Cortex of kidney (tissue), 1 donor: ENCODE data around the gene CPAMD8.
"Not testable (repeated sequence)": the region's sequence is repeated elsewhere in the genome, so short reads cannot be mapped to it uniquely, and the experiment has no call there.

Source experiments
- DNase-seq: peaks from one replicate; lab custom pipeline; 2025; lab: John Stamatoyannopoulos, UW

Gene CPAMD8

DNA sequence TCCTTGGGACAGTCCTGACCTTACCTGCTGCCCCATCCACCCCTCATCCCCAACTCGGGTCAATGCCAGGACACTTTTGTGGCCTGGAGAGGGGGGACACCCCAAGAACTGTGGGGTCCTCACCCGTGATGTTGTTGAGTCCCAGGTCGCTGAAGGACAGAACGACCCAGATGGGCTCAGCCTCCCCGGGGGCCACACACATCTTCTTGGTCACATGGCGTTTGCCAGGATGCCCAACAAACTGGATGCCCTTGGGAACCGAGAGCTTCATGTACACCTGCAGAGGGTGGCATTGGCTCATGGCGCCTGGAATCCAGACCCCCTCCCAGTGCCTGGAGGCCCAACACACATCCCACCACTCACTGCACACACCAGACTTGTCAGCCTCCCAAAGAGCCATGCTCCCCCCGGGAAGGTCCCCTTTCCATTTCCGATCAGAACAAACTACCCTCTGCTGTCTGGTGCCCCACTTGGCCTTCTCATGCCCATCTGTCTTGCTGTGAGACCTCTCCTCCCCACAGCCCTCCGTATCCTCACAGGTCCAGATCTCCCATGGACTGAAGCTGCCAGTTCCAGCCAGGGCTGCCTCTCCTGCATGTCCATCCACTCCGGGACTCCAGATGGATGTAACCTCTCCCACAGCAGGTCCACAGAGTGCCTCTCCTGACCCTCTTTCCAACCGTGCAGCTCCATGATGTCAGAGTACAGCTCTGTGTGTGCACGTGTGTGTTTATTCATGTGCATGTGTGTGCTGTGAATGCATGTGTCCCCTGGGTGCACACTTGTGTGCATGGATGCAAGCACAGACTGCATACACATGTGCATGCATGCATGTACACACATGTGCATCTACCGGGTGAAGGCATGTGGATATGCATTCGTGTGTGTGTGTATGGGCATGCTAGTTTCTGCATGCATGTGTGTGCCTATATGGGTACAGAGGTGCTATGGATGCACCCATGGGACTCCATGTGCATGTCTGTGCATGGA, 79.4 kb downstream of the CPAMD8 start:
- DNase-seq: no peak

- no peak for DNase-seq
Observed at GRCh38 chr19:16945762-16946465, 80.7 kb downstream of the CPAMD8 start.

DNA sequence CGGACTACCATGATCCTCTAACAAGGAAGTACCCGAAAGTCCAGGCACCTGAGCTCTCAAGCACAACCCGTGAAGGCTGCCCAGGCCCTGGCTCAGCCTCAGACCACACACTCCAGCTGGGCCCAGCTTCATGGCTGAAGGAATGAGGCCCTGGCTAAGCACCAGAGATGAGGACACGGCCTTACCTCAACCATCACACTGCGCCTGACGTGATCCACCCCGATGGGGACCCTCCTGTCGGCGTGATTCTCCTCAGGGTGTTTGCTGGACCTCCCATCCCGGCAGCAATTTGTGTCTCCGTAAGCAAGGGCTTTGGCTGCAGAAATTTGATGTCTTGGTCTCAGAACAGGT, 81.3 kb downstream of the CPAMD8 start:
- no peak for DNase-seq

- DNase-seq: no peak
Observed at GRCh38 chr19:16944626-16945363, 81.8 kb downstream of the CPAMD8 start.

- no peak for DNase-seq
Observed at GRCh38 chr19:16943942-16944625, 82.5 kb downstream of the CPAMD8 start.

DNA sequence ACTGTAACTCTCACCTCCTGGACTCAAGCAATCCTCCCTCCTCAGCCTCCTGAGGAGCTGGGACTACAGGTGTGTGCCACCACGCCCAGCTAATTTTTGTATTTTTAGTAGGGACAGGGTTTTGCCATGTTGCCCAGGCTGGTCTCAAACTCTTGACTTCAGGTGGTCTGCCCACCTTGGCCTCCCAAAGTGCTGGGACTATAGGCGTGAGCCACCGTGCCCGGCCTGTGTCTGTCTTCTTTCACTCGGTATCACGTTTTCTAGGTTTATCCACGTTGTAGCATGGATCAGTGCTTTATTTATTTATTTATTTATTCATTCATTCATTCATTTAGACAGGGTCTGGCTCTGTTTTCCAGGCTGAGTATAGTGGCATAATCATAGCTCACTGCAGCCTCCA, 83.5 kb downstream of the CPAMD8 start:
- DNase-seq: not testable (repeated sequence)

DNA sequence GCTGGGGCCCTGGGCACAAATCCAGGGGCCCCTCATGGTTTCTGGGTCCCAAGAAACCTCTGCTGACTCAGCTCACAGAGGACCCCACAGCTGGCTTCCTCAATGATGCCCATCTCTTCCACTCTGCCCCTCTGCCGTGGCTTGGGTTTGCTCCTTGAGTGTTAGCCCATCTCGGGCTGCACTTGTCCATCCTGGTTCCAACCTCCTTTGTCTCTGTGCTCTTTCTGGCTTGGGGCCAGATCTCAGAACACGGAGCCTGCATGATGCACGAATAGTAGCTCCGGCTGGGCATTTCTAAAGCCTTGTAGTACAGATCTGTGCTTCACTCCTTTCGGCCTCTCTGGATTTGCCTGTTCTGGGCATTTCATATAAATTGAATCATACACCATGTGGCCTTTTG, 84.0 kb downstream of the CPAMD8 start:
- DNase-seq: no peak

GRCh38 chr19:16940626-16941025, 86.0 kb downstream of the CPAMD8 start:
- no peak for DNase-seq

- DNase-seq: not testable (repeated sequence)
Observed at GRCh38 chr19:16940063-16940462, 86.5 kb downstream of the CPAMD8 start.

GRCh38 chr19:16938211-16938610, 88.4 kb downstream of the CPAMD8 start:
- no peak for DNase-seq

DNA sequence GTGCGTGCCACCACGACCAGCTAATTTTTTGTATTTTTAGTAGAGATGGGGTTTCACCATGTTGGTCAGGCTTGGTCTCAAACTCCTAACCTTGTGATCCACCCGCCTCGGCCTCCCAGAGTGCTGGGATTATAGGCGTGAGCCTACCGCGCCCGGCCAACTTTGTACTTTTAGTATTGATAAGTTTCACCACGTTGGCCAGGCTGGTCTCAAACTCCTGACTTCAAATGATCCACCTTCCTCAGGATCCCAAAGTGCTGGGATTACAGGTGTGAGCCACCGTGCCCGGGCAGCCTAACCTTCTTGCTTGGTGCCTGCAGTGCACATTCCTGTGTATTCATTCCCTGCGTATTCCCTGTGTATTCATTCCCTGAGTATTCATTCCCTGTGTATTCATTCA, 88.8 kb downstream of the CPAMD8 start:
- DNase-seq: not testable (repeated sequence)

- DNase-seq: no peak
Observed at GRCh38 chr19:16936901-16937300, 89.7 kb downstream of the CPAMD8 start.

DNA sequence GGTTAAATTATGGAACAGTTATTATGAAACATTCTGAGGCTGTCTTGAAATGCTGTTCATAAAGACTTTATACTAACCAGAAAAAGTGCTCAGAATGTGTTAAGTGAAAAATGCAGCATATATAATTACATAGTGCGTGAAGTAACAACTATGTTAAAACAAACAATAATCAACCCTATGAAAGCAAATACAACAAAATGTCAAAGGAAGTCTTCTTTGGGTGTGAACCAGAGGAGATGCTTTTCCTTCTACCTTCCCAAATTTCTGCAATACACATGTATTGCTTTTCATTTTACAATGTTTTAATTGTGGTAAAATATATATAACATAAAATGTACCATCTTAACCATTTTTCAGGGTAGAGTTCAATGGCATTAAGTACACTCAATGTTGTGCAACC, 92.1 kb downstream of the CPAMD8 start:
- no peak for DNase-seq

DNA sequence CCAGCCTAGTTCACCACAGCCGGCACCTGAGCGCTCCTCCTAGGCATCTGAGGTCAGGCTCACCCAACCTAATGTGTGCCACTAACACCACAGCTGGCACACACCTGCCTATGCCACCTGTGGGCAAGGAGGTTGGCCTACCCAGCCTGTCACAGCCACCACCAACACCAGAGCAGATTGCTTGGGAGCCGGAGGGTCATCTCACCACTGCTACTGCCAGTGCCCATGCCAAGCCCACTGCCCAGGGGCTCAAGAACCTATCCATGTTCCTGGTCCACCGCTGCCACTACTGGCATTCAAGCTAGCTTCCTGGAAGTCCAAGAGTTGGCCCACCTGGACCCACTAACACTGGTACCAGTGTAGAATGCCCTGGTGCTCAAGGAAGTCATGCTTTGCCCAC, 95.3 kb downstream of the CPAMD8 start:
- DNase-seq: no peak

DNA sequence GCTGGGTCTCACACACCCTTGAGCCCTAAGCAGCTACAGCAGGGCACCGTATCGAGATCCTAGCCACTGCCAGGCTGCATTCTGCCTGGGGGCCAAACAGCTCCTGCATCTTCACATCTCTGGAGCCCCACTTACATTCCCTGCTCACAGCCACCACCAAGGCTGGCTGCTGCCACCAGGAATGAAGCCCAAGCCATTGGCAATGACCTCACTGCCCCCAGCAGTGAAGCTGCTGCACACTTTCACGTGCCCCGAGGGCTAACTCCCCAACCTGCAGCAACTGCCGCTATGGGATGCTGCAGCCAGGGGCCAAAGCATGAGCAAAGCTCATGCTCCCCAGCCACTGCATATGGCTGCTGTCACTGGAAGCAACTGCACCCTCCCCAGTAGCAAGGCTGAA, 95.9 kb downstream of the CPAMD8 start:
- no peak for DNase-seq

DNA sequence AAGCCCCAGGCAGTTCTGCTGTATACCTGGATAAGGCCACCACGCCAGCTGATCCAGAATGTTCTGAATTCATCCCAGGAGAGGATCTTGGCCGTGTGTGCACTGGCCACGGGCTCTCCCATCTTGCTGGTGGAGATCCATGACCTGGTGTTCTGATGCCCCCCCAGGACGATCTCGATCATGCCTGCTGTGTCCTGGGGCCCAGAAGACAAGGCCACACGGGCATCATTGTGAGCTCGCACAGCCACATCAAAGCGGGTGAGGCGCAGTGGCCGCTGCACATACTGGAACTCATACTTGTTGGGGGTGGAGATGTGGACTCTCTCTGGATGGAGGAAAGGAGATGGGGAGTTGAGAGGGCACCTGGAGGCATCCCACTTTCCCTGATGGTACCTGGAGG, 97.7 kb downstream of the CPAMD8 start:
- DNase-seq: no peak

DNA sequence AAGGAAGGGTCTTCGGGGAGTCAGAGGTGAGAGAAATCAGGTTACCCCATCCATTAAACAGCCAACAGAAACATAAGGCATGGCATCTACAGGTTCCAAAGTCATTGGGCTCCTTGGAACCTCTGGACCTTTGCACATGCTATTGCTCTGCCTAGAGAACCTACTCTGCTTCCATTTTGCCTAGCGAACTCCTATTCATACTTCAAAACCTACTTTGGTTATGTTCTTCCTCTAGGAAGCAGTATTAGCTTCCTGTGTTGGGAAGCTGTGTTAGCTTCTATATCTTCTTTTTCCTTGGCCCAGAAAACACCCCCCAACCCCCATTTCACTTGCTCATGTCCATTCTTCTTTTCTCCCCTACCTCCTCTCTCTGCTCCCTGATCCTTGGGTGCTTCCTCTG, 98.3 kb downstream of the CPAMD8 start:
- DNase-seq: no peak

GRCh38 chr19:16927883-16928282, 98.7 kb downstream of the CPAMD8 start:
- DNase-seq: no peak

DNA sequence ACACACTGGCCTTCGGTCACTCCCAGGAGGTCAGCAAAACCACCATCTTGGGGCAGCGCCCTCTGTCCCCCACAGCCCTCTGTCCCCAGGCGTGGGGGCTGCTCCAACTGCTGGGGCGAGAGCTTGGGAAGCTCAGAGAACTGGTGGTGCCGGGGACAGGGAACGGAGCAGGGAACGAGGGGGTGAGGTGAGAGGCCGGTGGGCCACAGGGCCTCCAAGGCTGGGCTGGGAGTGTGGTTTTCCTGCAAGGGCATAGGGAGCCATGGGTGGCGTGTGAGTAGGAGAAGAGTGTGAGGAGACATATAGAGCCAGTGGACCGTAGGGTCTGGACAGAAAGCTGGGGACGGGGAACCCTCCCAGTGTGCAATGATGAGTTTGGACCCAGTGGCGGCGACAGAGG, 103.7 kb downstream of the CPAMD8 start:
- no peak for DNase-seq

GRCh38 chr19:16922592-16922934, 104.0 kb downstream of the CPAMD8 start:
- no peak for DNase-seq

DNA sequence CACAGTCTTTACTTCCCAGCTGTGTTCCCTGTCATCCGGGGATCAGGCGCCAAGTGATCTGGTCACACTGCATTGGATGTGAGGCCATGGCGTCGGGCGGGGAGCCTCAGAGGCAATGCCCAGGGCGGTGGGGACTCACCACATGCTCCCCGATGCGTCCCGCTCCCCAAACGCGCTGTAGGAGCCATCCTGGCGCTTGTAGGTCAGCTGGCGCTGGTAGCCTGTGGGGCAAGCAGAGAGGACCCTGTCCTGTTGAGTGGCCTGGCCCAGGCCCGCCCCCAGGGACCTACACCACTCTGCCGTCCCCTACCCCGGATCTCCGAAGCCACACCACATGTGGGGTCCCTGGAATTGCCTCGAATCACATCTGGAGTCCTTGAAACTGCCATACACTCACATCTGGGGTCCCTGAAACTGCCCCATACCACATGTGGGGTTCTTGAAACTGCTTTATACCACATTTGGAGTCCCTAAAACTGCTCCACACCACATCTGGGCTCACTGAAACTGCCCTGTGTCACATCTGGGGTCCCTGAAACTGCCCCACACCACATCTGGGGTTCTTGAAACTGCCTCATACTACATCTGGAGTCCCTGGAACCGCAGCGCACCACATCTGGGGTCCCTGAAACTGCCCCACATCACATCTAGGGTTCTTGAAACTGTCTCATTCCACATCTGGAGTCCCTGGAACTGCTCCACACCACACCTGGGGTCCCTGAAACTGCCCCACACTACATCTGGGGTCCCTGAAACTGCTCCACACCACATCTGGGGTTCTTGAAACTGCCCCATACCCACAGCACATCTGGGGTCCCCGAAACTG, 104.6 kb downstream of the CPAMD8 start:
- no peak for DNase-seq
